ENCODE data around the gene EED. TPM values are rescaled to one million over a fixed set of nuclear protein-coding genes. Genes with fewer than 3 reads are reported as not detected.

The EED gene
- total and polyA plus RNA-seq, 8 donors = 5.1 to 14.0 (median 8.9) TPM

- no peak for FAIRE-seq
- no peaks in the 10 kb centered on the region for H3K9me3 ChIP-seq
- H3K4me1 ChIP-seq = peaks cover 0 to 25% (median 12%) of the 10 kb centered on the region in 3 donors
- H3K27me3 ChIP-seq = no peaks in the 10 kb centered on the region
- H3K27ac ChIP-seq = no peak overlapping the region
- no peak for TF ChIP-seq CTCF (IDR thresholded peaks at IDR 0.05)
- no peak overlapping the region for H3K4me3 ChIP-seq
- 36 to 42% methylated on average over 3 of the region's 3 CpGs for WGBS, 2 donors
- ATAC-seq = no peak
- intact Hi-C loops (cut with DNase I) = no loop called here
- no peaks in the 10 kb centered on the region for H3K36me3 ChIP-seq
- no peak for DNase-seq
These were observed 5.0 kb downstream of the EED start for GRCh38 chr11:86249307-86250098.

- Histone ChIP-seq H3K27me3 (no peaks in the 10 kb centered on the region), H3K4me1 (peaks cover 0 to 22% (median 8%) of the 10 kb centered on the region in 3 donors), H3K27ac (no peak overlapping the region), H3K36me3 (no peaks in the 10 kb centered on the region), H3K9me3 (no peaks in the 10 kb centered on the region), H3K4me3 (no peak overlapping the region)
- no peak for TF ChIP-seq CTCF (IDR thresholded peaks at IDR 0.05)
- ATAC-seq (no peak), FAIRE-seq (no peak), DNase-seq (no peak)
- WGBS, 2 donors = 86 to 90% methylated on average over 2 of the region's 2 CpGs
- intact Hi-C loops (cut with DNase I) = no loop called here
These were observed 6.8 kb downstream of the EED start for GRCh38 chr11:86251345-86251744.

- WGBS, 2 donors = 95% methylated on average over 1 of the region's 1 CpG
- no peaks in the 10 kb centered on the region for H3K9me3 ChIP-seq
- DNase-seq = no peak
- H3K36me3 ChIP-seq = peaks cover 0 to 6% (median 0%) of the 10 kb centered on the region in 3 donors
- FAIRE-seq = no peak
- ATAC-seq = no peak
- H3K27ac ChIP-seq = no peak overlapping the region
- no peaks in the 10 kb centered on the region for H3K27me3 ChIP-seq
- H3K4me3 ChIP-seq = no peak overlapping the region
- intact Hi-C loops (cut with DNase I) = no loop called here
- no peak for TF ChIP-seq CTCF (IDR thresholded peaks at IDR 0.05)
- peaks cover 0 to 3% (median 0%) of the 10 kb centered on the region in 3 donors for H3K4me1 ChIP-seq
These were observed 11.3 kb downstream of the EED start for GRCh38 chr11:86255896-86256295.

- WGBS, 2 donors = 59 to 60% methylated on average over 6 of the region's 6 CpGs
- FAIRE-seq (no peak), ATAC-seq (no peak), DNase-seq (no peak)
- H3K4me3 ChIP-seq = no peak overlapping the region
- H3K9me3 ChIP-seq = no peaks in the 10 kb centered on the region
- intact Hi-C loops (cut with DNase I) = no loop called here
- H3K36me3 ChIP-seq = peaks cover 0 to 6% (median 0%) of the 10 kb centered on the region in 3 donors
- H3K27ac ChIP-seq = no peak overlapping the region
- TF ChIP-seq CTCF (IDR thresholded peaks at IDR 0.05) = no peak
- H3K4me1 ChIP-seq = peaks cover 0 to 3% (median 0%) of the 10 kb centered on the region in 3 donors
- H3K27me3 ChIP-seq = no peaks in the 10 kb centered on the region
These were observed 12.1 kb downstream of the EED start for GRCh38 chr11:86256608-86257007.

- intact Hi-C loops (cut with DNase I) = no loop called here
- Histone ChIP-seq H3K4me3 (no peak overlapping the region), H3K27me3 (no peaks in the 10 kb centered on the region), H3K9me3 (no peaks in the 10 kb centered on the region), H3K27ac (no peak overlapping the region), H3K4me1 (no peaks in the 10 kb centered on the region), H3K36me3 (peaks cover 0 to 6% (median 0%) of the 10 kb centered on the region in 3 donors)
- ATAC-seq (no peak), DNase-seq (no peak), FAIRE-seq (no peak)
- no peak for TF ChIP-seq CTCF (IDR thresholded peaks at IDR 0.05)
These were observed 12.9 kb downstream of the EED start for GRCh38 chr11:86257446-86257845.
